GM23248 (cell line): ENCODE measurements around the gene SIK3.

Experiments
- EZH2 ChIP-seq: fragments of 200-600 bp; sonication (generic); IDR thresholded peaks from 2 replicates; pipeline ENCODE4 v1.6.1; 2018; ENCODE audit warnings: antibody characterized with exemption, mild to moderate bottlenecking; ENCODE audit not compliant: insufficient read depth, poor library complexity, severe bottlenecking
- EZH2phosphoT487 ChIP-seq: fragments of 200-600 bp; sonication (generic); IDR thresholded peaks from 2 replicates; pipeline ENCODE4 v1.6.1; 2018; ENCODE audit warnings: antibody characterized with exemption, moderate library complexity, mild to moderate bottlenecking, low read depth; ENCODE audit not compliant: insufficient read depth

DNA sequence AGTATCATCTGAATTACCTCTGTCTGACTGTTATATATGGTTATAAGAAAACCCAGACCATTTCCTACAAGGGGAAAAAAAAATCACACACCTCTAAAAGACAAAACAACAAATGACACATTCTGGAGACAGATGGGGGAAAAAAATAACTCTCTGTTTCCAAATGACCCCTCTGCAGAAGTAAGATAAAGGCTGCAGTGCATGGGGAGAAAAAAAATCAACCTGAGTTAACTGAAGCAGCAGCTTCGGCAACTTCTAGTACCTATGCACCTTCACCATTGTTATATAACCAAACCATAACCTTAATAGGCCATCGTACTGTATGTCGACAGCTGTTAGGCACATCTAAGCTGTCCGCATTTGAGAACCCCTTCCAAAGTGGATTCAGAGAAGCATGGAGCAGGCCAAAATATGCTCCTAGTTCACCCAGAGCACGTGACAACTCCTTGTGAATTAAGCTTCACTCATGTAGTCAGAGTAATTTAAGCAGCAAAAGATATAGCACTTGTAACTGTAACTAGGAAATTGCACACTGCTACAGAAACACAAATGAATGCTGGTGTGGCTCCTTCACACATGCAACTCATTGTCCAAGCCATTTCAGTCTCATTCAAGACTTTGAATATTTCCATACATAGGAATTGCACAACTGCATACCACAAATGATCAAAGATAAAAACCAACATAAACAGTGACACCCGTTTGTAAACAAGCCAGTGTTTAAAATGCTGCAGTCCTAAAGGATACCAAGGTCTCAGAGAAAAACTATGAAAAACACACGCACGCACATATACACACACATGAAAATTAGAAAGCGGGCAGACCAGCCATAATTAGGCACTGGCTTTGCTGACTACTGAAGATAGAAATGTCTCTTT lies 2.7 kb downstream of the SIK3 start:
- TF ChIP-seq EZH2: no peak
- TF ChIP-seq EZH2phosphoT487: no peak
